ENCODE results near the gene ANKRD11.
"Not testable (repeated sequence)": the region's sequence is repeated elsewhere in the genome, so short reads cannot be mapped to it uniquely, and the experiment has no call there.

The ANKRD11 gene

DNA sequence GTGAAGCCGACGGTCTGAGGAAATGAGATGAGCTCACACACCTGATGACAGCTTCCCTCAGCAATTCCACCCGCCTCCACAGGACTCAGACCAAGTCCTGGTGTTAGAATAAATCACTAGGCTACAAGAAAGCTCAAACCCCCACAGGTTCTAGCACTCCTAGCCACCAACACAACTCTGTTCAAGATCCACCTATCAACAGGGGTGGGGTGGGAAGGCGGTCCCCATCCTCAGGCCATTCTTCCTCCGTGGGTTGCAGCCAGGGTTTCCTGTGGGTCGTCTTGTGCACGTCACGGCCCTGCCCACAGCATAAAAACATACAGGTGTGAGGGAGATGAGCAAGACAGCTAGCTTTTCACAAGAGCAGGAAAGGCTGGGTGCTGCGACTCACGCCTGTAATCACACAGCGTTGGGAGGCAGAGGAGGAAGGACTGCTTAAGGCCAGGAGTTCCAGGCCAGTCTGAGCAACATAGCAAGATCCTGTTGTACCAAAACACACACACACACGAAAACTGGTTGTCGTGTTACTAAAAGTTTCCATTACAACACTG lies 81.1 kb downstream of the ANKRD11 start:
- DNase-seq (ENCODE audit: low spot score), result peak; percentile 28
- FAIRE-seq, result no peak

GRCh38 chr16:89408315-89408714 lies 82.0 kb downstream of the ANKRD11 start:
- FAIRE-seq, result no peak

DNA sequence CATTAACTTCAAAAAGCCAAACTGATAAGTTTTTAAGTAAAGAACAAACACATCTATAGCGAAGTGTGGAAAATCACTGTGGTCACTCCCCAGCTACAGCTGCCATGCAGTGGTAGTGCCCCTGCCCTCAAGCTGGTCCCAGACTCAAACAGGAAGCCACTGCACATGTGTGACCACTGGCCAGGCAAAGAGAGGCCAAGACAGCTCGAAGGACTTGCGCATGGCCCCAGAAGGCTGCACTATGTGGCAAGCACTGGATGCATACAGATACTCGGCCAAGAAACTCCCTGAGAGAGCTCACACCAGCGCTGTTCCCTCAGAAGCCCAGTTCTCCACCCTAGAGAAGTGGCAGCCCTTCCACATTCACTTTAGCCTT lies 82.4 kb downstream of the ANKRD11 start:
- FAIRE-seq (no peak), DNase-seq (ENCODE audit: low spot score) (no peak)

More at GRCh38 chr16:89408315-89408714, 82.0 kb downstream of the ANKRD11 start:
- no peak for DNase-seq (ENCODE audit: low spot score)

GRCh38 chr16:89407282-89407924 lies 83.0 kb downstream of the ANKRD11 start:
- FAIRE-seq, result no peak

GRCh38 chr16:89406277-89406888 lies 84.0 kb downstream of the ANKRD11 start:
- FAIRE-seq, result no peak
- DNase-seq (ENCODE audit: low spot score), result no peak

More at GRCh38 chr16:89407282-89407924, 83.0 kb downstream of the ANKRD11 start:
- DNase-seq (ENCODE audit: low spot score), result no peak

GRCh38 chr16:89404561-89404960 lies 85.8 kb downstream of the ANKRD11 start:
- FAIRE-seq (no peak), DNase-seq (ENCODE audit: low spot score) (no peak)

DNA sequence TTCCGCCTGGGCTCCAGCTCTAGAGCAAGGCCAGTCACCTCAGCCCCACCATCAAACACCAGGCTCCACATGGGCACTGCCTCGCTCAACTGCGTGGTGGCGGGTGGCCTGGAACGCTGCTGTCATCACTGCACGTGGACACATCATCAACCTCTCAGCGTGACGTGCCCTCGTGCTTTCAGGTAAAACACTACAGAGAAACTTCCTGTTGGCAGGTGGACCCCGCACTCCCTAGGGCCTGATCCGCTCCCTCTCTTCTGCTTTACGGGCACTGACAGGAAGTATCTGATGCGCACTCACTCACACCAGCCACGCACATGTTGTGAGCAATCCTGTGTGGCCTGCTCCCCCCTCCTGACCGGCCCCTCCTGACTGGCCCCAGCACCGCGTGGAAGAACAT lies 87.4 kb downstream of the ANKRD11 start:
- DNase-seq (ENCODE audit: low spot score), result no peak
- no peak for FAIRE-seq

DNA sequence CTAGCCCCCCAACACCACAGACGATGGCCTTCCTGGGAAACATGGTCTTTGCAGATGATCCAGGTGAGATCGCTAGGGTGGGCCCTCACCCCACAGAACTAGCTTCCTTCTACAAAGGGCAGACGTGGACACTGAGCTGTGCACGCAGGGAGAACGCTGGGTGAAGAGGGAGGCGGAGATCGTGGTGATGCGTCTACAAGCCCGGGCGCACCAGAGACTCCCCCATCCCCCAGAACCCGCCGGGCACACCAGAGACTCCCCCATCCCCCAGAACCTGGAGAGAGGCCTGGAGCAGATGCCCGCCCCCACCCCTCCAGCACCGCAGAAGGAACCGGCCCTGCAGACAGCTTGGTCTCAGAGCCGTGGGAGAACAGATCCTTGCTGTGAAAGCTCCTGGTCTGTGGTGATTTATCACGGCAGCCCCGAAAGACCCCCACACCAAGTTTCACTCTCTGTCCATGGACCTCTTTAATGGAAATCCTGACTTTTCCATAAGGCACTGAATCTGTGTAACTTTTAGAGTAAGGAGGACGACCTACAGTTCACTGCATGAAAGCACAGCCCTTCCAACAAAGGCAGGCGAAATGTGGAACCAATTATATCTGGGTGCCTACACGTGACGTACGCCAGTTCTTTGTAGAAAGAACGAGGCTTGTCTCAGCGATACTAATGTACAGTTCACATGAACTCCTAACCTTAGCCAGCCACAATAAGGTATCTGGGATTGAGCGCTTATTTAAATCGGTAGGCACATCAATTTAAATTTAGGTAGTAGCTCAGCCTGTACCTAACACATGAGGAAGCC lies 88.5 kb downstream of the ANKRD11 start:
- DNase-seq (ENCODE audit: low spot score) (no peak), FAIRE-seq (no peak)

GRCh38 chr16:89401205-89401604 lies 89.2 kb downstream of the ANKRD11 start:
- DNase-seq (ENCODE audit: low spot score) (no peak), FAIRE-seq (no peak)

GRCh38 chr16:89400740-89401139 lies 89.6 kb downstream of the ANKRD11 start:
- no peak for DNase-seq (ENCODE audit: low spot score)
- FAIRE-seq, result no peak

DNA sequence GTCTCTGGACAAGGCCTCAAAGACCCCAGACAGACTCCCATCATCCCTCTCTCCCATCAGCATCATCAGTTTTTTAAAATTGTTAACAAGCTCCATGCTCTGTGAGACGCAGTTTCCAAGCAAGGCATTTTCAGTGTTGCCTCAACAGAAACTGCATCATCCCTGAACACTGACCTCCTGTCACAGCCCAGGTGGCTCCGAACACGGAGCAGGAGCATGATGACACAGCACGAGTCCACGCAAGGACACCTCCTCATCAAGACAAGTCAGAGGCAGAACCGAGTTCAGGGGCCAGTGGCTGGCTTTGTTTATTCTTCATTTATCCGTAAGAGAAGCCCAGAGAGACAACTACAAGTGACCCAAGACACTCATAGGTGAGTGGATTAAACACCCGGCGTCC lies 91.4 kb downstream of the ANKRD11 start:
- DNase-seq (ENCODE audit: low spot score) (no peak), FAIRE-seq (no peak)

GRCh38 chr16:89397331-89397861 lies 93.0 kb downstream of the ANKRD11 start:
- FAIRE-seq, result no peak

GRCh38 chr16:89396156-89396555 lies 94.2 kb downstream of the ANKRD11 start:
- FAIRE-seq (no peak), DNase-seq (ENCODE audit: low spot score) (no peak)

More at GRCh38 chr16:89397331-89397861, 93.0 kb downstream of the ANKRD11 start:
- DNase-seq (ENCODE audit: low spot score), result no peak

GRCh38 chr16:89395150-89396142 lies 94.9 kb downstream of the ANKRD11 start:
- peak; percentile 90 for FAIRE-seq
- peak; percentile 93 for DNase-seq (ENCODE audit: low spot score)

- FAIRE-seq, result no peak
Observed at GRCh38 chr16:89393738-89394406, 96.5 kb downstream of the ANKRD11 start.

DNA sequence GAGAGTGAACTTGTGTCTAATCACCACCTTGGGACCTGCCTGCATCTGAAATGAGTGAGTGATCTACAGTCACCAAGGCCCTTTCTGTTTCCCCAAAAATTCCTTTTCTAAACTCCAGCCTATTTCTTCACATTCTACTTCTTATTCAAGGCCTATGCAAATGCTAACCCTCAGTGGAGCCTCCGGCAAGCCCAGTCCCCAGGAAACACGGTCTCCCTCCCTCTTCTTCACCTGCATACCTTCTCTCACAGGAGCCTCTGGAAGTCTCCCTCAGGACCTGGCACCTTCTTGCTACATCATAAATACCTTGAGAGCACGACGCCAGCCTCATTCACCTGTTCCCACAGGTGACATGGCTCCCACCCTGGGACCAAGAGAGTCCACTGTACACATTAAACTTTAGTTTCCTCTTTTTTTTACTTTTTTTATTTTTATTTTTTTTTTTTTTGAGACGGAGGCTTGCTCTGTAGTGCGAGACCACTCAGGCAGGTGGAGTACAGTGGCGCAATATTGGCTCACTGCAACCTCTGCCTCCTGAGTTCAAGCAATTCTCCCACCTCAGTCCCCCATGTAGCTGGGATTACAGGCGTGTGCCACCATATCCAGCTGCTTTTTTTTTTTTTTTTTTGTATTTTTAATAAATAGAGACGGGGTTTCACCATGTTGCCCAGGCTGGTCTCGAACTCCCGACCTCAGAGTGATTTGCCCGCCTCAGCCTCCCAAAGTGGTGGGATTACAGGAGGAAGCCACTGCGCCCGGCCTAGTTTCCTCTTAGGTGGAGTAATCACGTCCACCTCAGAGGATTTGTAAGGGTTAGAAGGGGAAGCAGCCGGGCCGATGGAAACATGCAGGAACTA lies 97.3 kb downstream of the ANKRD11 start:
- DNase-seq (ENCODE audit: low spot score), result no peak
- no peak for FAIRE-seq

More at GRCh38 chr16:89393738-89394406, 96.5 kb downstream of the ANKRD11 start:
- DNase-seq (ENCODE audit: low spot score), result no peak

DNA sequence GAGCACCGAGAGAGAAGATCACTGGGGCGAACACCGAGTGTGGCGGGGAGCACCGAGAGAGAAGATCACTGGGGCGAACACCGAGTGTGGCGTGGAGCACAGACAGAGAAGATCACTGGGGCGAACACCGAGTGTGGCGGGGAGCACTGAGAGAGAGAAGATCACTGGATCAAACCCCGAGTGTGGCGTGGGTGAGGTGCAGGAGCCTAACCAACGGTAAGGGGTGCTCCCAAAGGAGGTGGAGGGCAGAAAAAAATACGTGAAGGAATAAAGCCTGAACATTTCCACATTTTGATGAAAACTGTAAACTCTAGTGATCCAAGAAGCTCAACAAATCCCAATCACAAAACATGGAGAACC lies 100.2 kb downstream of the ANKRD11 start:
- DNase-seq (ENCODE audit: low spot score); FAIRE-seq: not testable (repeated sequence)

DNA sequence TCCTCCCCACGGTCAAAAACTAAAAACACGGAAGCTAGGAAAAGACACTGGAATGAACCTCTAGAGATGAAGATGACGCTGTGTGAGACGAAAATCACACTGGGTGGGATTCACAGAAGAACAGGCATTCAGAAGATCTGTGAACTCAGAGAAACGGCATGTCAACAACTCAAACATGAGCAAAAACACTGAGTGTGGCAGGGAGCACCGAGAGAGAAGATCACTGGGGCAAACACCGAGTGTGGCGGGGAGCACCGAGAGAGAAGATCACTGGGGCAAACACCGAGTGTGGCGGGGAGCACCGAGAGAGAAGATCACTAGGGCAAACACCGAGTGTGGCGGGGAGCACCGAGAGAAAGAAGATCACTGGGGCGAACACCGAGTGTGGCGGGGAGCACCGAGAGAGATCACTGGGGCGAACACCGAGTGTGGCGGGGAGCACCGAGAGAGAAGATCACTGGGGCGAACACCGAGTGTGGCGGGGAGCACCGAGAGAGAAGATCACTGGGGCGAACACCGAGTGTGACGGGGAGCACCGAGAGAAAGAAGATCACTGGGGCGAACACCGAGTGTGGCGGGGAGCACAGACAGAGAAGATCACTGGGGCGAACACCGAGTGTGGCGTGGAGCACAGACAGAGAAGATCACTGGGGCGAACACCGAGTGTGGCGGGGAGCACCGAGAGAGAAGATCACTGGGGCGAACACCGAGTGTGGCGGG lies 100.7 kb downstream of the ANKRD11 start:
- FAIRE-seq, result not testable (repeated sequence)

More for the DNA sequence above, 100.7 kb downstream of the ANKRD11 start:
- DNase-seq (ENCODE audit: low spot score), result not testable (repeated sequence)

Data from RCC 7860 (cell line).